K562 (cell line): ENCODE data around the gene STUM. TPM values are rescaled to one million over a fixed set of nuclear protein-coding genes. Genes with fewer than 3 reads are reported as not detected.

ENCODE experiments used
- E2F8 ChIP-seq: fragments of 450-650 bp; IDR thresholded peaks from 2 replicates; pipeline ENCODE4 v1.7.1; 2018; ENCODE audit warnings: mild to moderate bottlenecking, low read depth; ENCODE audit not compliant: partially characterized antibody
- ELK1 ChIP-seq: sonication (generic); formaldehyde crosslinking; IDR thresholded peaks from 2 replicates; pipeline ENCODE4 v1.8.1; 2022; ENCODE audit warnings: missing genetic modification reagents
- FOXK1 ChIP-seq: sonication (generic); formaldehyde crosslinking; IDR thresholded peaks from 2 replicates; pipeline ENCODE4 v1.8.0; 2022; ENCODE audit warnings: missing genetic modification reagents, mild to moderate bottlenecking, borderline replicate concordance
- MECOM ChIP-seq: fragments of 250-450 bp; sonication (Bioruptor Pico); IDR thresholded peaks from 2 replicates; pipeline ENCODE4 v1.8.0; 2022; ENCODE audit warnings: inconsistent platforms
- PCBP1 ChIP-seq: fragments of 200-400 bp; formaldehyde crosslinking; IDR thresholded peaks from 2 replicates; pipeline ENCODE4 v1.6.1; 2018; ENCODE audit warnings: mild to moderate bottlenecking, low read depth, low read length; ENCODE audit not compliant: poor library complexity, severe bottlenecking
- RBFOX2 ChIP-seq: fragments of 200-400 bp; formaldehyde crosslinking; IDR thresholded peaks from 2 replicates; pipeline ENCODE4 v1.6.1; 2017; ENCODE audit warnings: low read depth, mild to moderate bottlenecking, low read length, moderate library complexity
- REST ChIP-seq, 2 experiments: fragments of 450-650 bp; formaldehyde crosslinking in 1 of 2; IDR thresholded peaks; 2 replicates each; pipeline versions ENCODE4 v1.4.0 to v1.6.1; 2014 to 2020; ENCODE audit warnings: mild to moderate bottlenecking in 2 of 2, borderline replicate concordance in 1 of 2, low read depth in 1 of 2
- SIN3B ChIP-seq: fragments of 450-650 bp; IDR thresholded peaks from 2 replicates; pipeline ENCODE4 v1.6.1; 2017; ENCODE audit warnings: low read depth, mild to moderate bottlenecking, moderate library complexity
- SMARCA4 ChIP-seq: fragments of 450-650 bp; IDR thresholded peaks from 2 replicates; pipeline ENCODE4 v1.6.1; 2016
- ZBTB33 ChIP-seq: sonication (generic); formaldehyde crosslinking; IDR thresholded peaks from 2 replicates; pipeline ENCODE4 v1.8.1; 2023; ENCODE audit warnings: mild to moderate bottlenecking, missing genetic modification reagents
- ZFP1 ChIP-seq: fragments of 450-650 bp; formaldehyde crosslinking; IDR thresholded peaks from 2 replicates; pipeline ENCODE4 v1.4.0; 2020; ENCODE audit warnings: mild to moderate bottlenecking, mixed read lengths
- ZNF140 ChIP-seq: fragments of 250-450 bp; sonication (Bioruptor Pico); IDR thresholded peaks from 2 replicates; pipeline ENCODE4 v1.8.0; 2021; ENCODE audit warnings: moderate library complexity, mild to moderate bottlenecking, inconsistent platforms
- ZNF354B ChIP-seq: fragments of 250-450 bp; sonication (Bioruptor Pico); IDR thresholded peaks from 2 replicates; pipeline ENCODE4 v1.4.0; 2020
- ZSCAN32 ChIP-seq: fragments of 450-650 bp; formaldehyde crosslinking; IDR thresholded peaks from 2 replicates; pipeline ENCODE4 v1.4.0; 2020; ENCODE audit warnings: mild to moderate bottlenecking, moderate library complexity
- polyA plus RNA-seq, 8 experiments: library from polyadenylated mRNA; depleted of rRNA in 4 of 8; stranded (reverse) in 5 of 8; unstranded in 3 of 8; fragments of >200 nt; fragmentation: Nextera tagmentation in 2 of 8; fragmentation: Illumina TruSeq in 1 of 8; extraction: Ambion mirVana in 2 of 8; extraction: Trizol in 1 of 8; gene quantifications; 2 replicates each; pipeline versions ENCODE4 v1.2.1 to v1.2.3, GENCODE V29; 2011 to 2014; ENCODE audit warnings: inconsistent platforms in 1 of 8, missing spikeins in 1 of 8
- total RNA-seq, 7 experiments: library from RNA; depleted of rRNA in 6 of 7; stranded (reverse); fragments of >200 nt in 6 of 7; fragmentation: Illumina TruSeq in 2 of 7; extraction: Trizol in 2 of 7; gene quantifications; 2 replicates each; pipeline versions ENCODE4 v1.2.1 to v1.2.3, GENCODE V29; 2011 to 2021; ENCODE audit warnings: low replicate concordance in 1 of 7

The STUM gene
- total and polyA plus RNA-seq, 9 of the 15 experiments (the other 6 are each of a cell fraction or from before 2014, with no cell fraction given): not detected

GRCh38 chr1:226578946-226579578, 30.5 kb downstream of the STUM start (continued):
- TF ChIP-seq ZFP1 (CRISPR knock-in tag) (no peak), RBFOX2 (no peak), REST (IDR thresholded peaks at IDR 0.05; ENCODE audit: borderline replicate concordance) (no peak), REST (CRISPR knock-in tag; IDR thresholded peaks at IDR 0.05; ENCODE audit: low read depth) (0 out of 2 replicates have a peak, but pooled peaks have one; percentile 29), PCBP1 (no peak), ZNF354B (no peak), ZBTB33 (CRISPR knock-in tag) (no peak), FOXK1 (no peak), SMARCA4 (no peak), ELK1 (CRISPR knock-in tag) (no peak), ZNF140 (no peak), E2F8 (no peak), ZSCAN32 (no peak), MECOM (CRISPR knock-in tag) (peak; percentile 83), SIN3B (no peak)
